ENCODE results near the gene CSTPP1.
A peak's percentile ranks its signal among the peaks of the same experiment; 100 is the strongest.

CSTPP1 gene

GRCh38 chr11:47178737-47179654 is 242.4 kb downstream of the CSTPP1 start:
- no peaks in the 10 kb centered on the region for H3K9me3 Mint-ChIP-seq
- peak overlapping the region; percentile 56 for H3K27ac Mint-ChIP-seq
- peaks cover 17% of the 10 kb centered on the region for H3K4me1 Mint-ChIP-seq (ENCODE audit: low read depth)
- peaks cover 7% of the 10 kb centered on the region for H3K36me3 Mint-ChIP-seq (ENCODE audit: low read depth)
- H3K4me3 Mint-ChIP-seq = no peak overlapping the region
- peaks cover 2% of the 10 kb centered on the region for H3K27me3 Mint-ChIP-seq (ENCODE audit: low read depth)
- DNase-seq (ENCODE audit: low spot score) = no peak

GRCh38 chr11:47179655-47179991 is 243.1 kb downstream of the CSTPP1 start:
- DNase-seq (ENCODE audit: low spot score) = no peak
- H3K4me1 Mint-ChIP-seq (ENCODE audit: low read depth) = peaks cover 17% of the 10 kb centered on the region
- peak overlapping the region; percentile 56 for H3K27ac Mint-ChIP-seq
- no peaks in the 10 kb centered on the region for H3K9me3 Mint-ChIP-seq
- H3K36me3 Mint-ChIP-seq (ENCODE audit: low read depth) = peaks cover 6% of the 10 kb centered on the region
- peaks cover 2% of the 10 kb centered on the region for H3K27me3 Mint-ChIP-seq (ENCODE audit: low read depth)
- H3K4me3 Mint-ChIP-seq = no peak overlapping the region

GRCh38 chr11:47180006-47180787 is 243.6 kb downstream of the CSTPP1 start:
- Mint-ChIP-seq H3K27me3 (ENCODE audit: low read depth) (peaks cover 5% of the 10 kb centered on the region), H3K9me3 (no peaks in the 10 kb centered on the region), H3K4me1 (ENCODE audit: low read depth) (peaks cover 17% of the 10 kb centered on the region), H3K36me3 (ENCODE audit: low read depth) (peaks cover 6% of the 10 kb centered on the region), H3K4me3 (no peak overlapping the region), H3K27ac (no peak overlapping the region)
- no peak for DNase-seq (ENCODE audit: low spot score)

- H3K9me3 Mint-ChIP-seq = no peaks in the 10 kb centered on the region
Observed at GRCh38 chr11:47181271-47181670, 244.7 kb downstream of the CSTPP1 start.

GRCh38 chr11:47182380-47182779 is 245.8 kb downstream of the CSTPP1 start:
- H3K4me3 Mint-ChIP-seq = no peak overlapping the region
- peaks cover 10% of the 10 kb centered on the region for H3K27me3 Mint-ChIP-seq (ENCODE audit: low read depth)
- H3K9me3 Mint-ChIP-seq = no peaks in the 10 kb centered on the region
- H3K36me3 Mint-ChIP-seq (ENCODE audit: low read depth) = no peaks in the 10 kb centered on the region
- H3K4me1 Mint-ChIP-seq (ENCODE audit: low read depth) = peaks cover 13% of the 10 kb centered on the region
- no peak overlapping the region for H3K27ac Mint-ChIP-seq
- DNase-seq (ENCODE audit: low spot score) = no peak

More at GRCh38 chr11:47181271-47181670, 244.7 kb downstream of the CSTPP1 start:
- peaks cover 2% of the 10 kb centered on the region for H3K36me3 Mint-ChIP-seq (ENCODE audit: low read depth)
- peaks cover 5% of the 10 kb centered on the region for H3K27me3 Mint-ChIP-seq (ENCODE audit: low read depth)
- H3K4me1 Mint-ChIP-seq (ENCODE audit: low read depth) = peaks cover 11% of the 10 kb centered on the region
- DNase-seq (ENCODE audit: low spot score) = no peak
- H3K27ac Mint-ChIP-seq = no peak overlapping the region
- H3K4me3 Mint-ChIP-seq = no peak overlapping the region

GRCh38 chr11:47183031-47183856 is 246.7 kb downstream of the CSTPP1 start:
- Mint-ChIP-seq H3K27ac (no peak overlapping the region), H3K4me3 (no peak overlapping the region), H3K4me1 (ENCODE audit: low read depth) (peaks cover 10% of the 10 kb centered on the region), H3K9me3 (no peaks in the 10 kb centered on the region), H3K36me3 (ENCODE audit: low read depth) (no peaks in the 10 kb centered on the region), H3K27me3 (ENCODE audit: low read depth) (peaks cover 19% of the 10 kb centered on the region)
- no peak for DNase-seq (ENCODE audit: low spot score)

- Mint-ChIP-seq H3K36me3 (ENCODE audit: low read depth) (no peaks in the 10 kb centered on the region), H3K4me1 (ENCODE audit: low read depth) (peaks cover 10% of the 10 kb centered on the region), H3K4me3 (no peak overlapping the region), H3K27ac (no peak overlapping the region), H3K9me3 (no peaks in the 10 kb centered on the region), H3K27me3 (ENCODE audit: low read depth) (peaks cover 24% of the 10 kb centered on the region)
- no peak for DNase-seq (ENCODE audit: low spot score)
Observed at GRCh38 chr11:47183969-47184368, 247.4 kb downstream of the CSTPP1 start.

GRCh38 chr11:47184711-47185304 is 248.2 kb downstream of the CSTPP1 start:
- Mint-ChIP-seq H3K9me3 (no peaks in the 10 kb centered on the region), H3K4me1 (ENCODE audit: low read depth) (peaks cover 8% of the 10 kb centered on the region), H3K36me3 (ENCODE audit: low read depth) (no peaks in the 10 kb centered on the region), H3K4me3 (peak overlapping the region; percentile 26), H3K27me3 (ENCODE audit: low read depth) (peaks cover 31% of the 10 kb centered on the region), H3K27ac (no peak overlapping the region)
- DNase-seq (ENCODE audit: low spot score) = no peak

GRCh38 chr11:47185305-47186075 is 248.9 kb downstream of the CSTPP1 start:
- peaks cover 35% of the 10 kb centered on the region for H3K27me3 Mint-ChIP-seq (ENCODE audit: low read depth)
- peak overlapping the region; percentile 18 for H3K4me3 Mint-ChIP-seq

GRCh38 chr11:47186076-47186699 is 249.6 kb downstream of the CSTPP1 start, which contains the start of gene PACSIN3:
Gene PACSIN3, minus strand, starts transcription at chr11:47186434. Its CDS starts 3,707 bp downstream, at chr11:47182727.
- DNase-seq (ENCODE audit: low spot score) = peak; percentile 45
- H3K9me3 Mint-ChIP-seq = no peaks in the 10 kb centered on the region
- no peaks in the 10 kb centered on the region for H3K36me3 Mint-ChIP-seq (ENCODE audit: low read depth)
- no peak within 1 kb of the TSS for H3K27ac Mint-ChIP-seq
- peak within 1 kb of the TSS; percentile 78 for H3K4me3 Mint-ChIP-seq
- H3K27me3 Mint-ChIP-seq (ENCODE audit: low read depth) = peaks cover 36% of the 10 kb centered on the region
- peaks cover 8% of the 10 kb centered on the region for H3K4me1 Mint-ChIP-seq (ENCODE audit: low read depth)

More at GRCh38 chr11:47185305-47186075, 248.9 kb downstream of the CSTPP1 start:
- no peaks in the 10 kb centered on the region for H3K36me3 Mint-ChIP-seq (ENCODE audit: low read depth)
- peaks cover 8% of the 10 kb centered on the region for H3K4me1 Mint-ChIP-seq (ENCODE audit: low read depth)
- H3K27ac Mint-ChIP-seq = no peak overlapping the region
- DNase-seq (ENCODE audit: low spot score) = peak; percentile 14
- H3K9me3 Mint-ChIP-seq = no peaks in the 10 kb centered on the region

GRCh38 chr11:47186700-47187695 is 250.4 kb downstream of the CSTPP1 start:
- DNase-seq (ENCODE audit: low spot score) = peak; percentile 41
- H3K9me3 Mint-ChIP-seq = no peaks in the 10 kb centered on the region
- H3K4me1 Mint-ChIP-seq (ENCODE audit: low read depth) = peaks cover 8% of the 10 kb centered on the region
- no peak overlapping the region for H3K27ac Mint-ChIP-seq
- H3K36me3 Mint-ChIP-seq (ENCODE audit: low read depth) = no peaks in the 10 kb centered on the region
- peaks cover 36% of the 10 kb centered on the region for H3K27me3 Mint-ChIP-seq (ENCODE audit: low read depth)
- H3K4me3 Mint-ChIP-seq = peak overlapping the region; percentile 78
